PC-9 (cell line): ENCODE data around the gene AMMECR1. TPM values are rescaled to one million over a fixed set of nuclear protein-coding genes. Genes with fewer than 3 reads are reported as not detected.

Source experiments
- BruUV-seq: library from RNA; stranded (reverse); fragments of 400-500 nt; replicated peaks from 2 replicates; lab custom pipeline; 2021; lab: Mats Ljungman, UMichigan
- CTCF ChIA-PET: fragments of 300-600 bp; sonication (Branson Sonifier 250); formaldehyde crosslinking; loops from one replicate; lab custom pipeline; 2022; ENCODE audit warnings: antibody characterized with exemption; lab: Charles Lee
- POLR2A ChIA-PET: fragments of 300-600 bp; sonication (Branson Sonifier 250); formaldehyde crosslinking; loops from one replicate; lab custom pipeline; 2022; ENCODE audit warnings: antibody characterized with exemption; ENCODE audit not compliant: unreplicated experiment; lab: Charles Lee
- DNase-seq, 2 experiments: peaks; one replicate each; pipeline versions ENCODE4 v3.0.0 to v3.0.0-alpha.2; 2015 to 2022; ENCODE audit warnings: mixed read lengths in 1 of 2
- H2AFZ ChIP-seq: fragments of 200-600 bp; sonication (generic); 2 replicates; pipeline ENCODE4 v1.8.1; 2017; ENCODE audit warnings: antibody characterized with exemption
- H3F3A ChIP-seq: fragments of 200-600 bp; sonication (generic); 2 replicates; pipeline ENCODE4 v1.8.1; 2017; ENCODE audit warnings: antibody characterized with exemption, mild to moderate bottlenecking, low read depth; ENCODE audit not compliant: insufficient read depth
- H3K27ac ChIP-seq: fragments of 200-600 bp; sonication (generic); 2 replicates; pipeline ENCODE4 v1.6.1; 2016; ENCODE audit warnings: mixed run types
- H3K27me3 ChIP-seq: fragments of 200-600 bp; sonication (generic); 2 replicates; pipeline ENCODE4 v1.6.1; 2016; ENCODE audit warnings: low read depth, mixed run types; ENCODE audit not compliant: insufficient read depth
- H3K36me3 ChIP-seq: fragments of 200-600 bp; sonication (generic); 2 replicates; pipeline ENCODE4 v1.6.1; 2016; ENCODE audit warnings: low read depth, mixed run types
- H3K4me1 ChIP-seq: fragments of 200-600 bp; sonication (generic); replicated peaks from 2 replicates; pipeline ENCODE4 v1.6.1; 2016; ENCODE audit warnings: mixed run types; ENCODE audit not compliant: insufficient read depth
- H3K4me2 ChIP-seq: fragments of 200-600 bp; sonication (generic); 2 replicates; pipeline ENCODE4 v1.6.1; 2017; ENCODE audit warnings: mixed run types
- H3K4me3 ChIP-seq: fragments of 200-600 bp; sonication (generic); 2 replicates; pipeline ENCODE4 v1.6.1; 2016; ENCODE audit warnings: mixed run types
- H3K79me2 ChIP-seq: fragments of 200-600 bp; sonication (generic); 2 replicates; pipeline ENCODE4 v1.6.1; 2017; ENCODE audit warnings: low read depth, mixed run types
- H3K9me2 ChIP-seq: fragments of 200-600 bp; sonication (generic); 2 replicates; pipeline ENCODE4 v1.8.1; 2017; ENCODE audit warnings: mild to moderate bottlenecking; ENCODE audit not compliant: insufficient read depth
- H3K9me3 ChIP-seq: fragments of 200-600 bp; sonication (generic); 2 replicates; pipeline ENCODE4 v1.8.1; 2016; ENCODE audit warnings: low read depth; ENCODE audit not compliant: insufficient read depth
- H4K20me1 ChIP-seq: fragments of 200-600 bp; sonication (generic); 2 replicates; pipeline ENCODE4 v1.8.1; 2017; ENCODE audit not compliant: insufficient read depth
- EZH2 ChIP-seq: fragments of 200-600 bp; sonication (generic); IDR thresholded peaks from 2 replicates; pipeline ENCODE4 v1.8.0; 2017; ENCODE audit warnings: antibody characterized with exemption, low read depth
- intact Hi-C: fragments of 100-400 bp; cut with micrococcal nuclease; formaldehyde crosslinking; loops from one replicate; pipeline ENCODE4 v1.10.0; 2022; ENCODE audit not compliant: unreplicated experiment
- total RNA-seq: library from RNA; stranded (reverse); gene quantifications from 2 replicates; pipeline ENCODE4 v1.2.3, GENCODE V29; 2021
- TF ChIP-seq, protein P1 (sequence below): fragments of 200-600 bp; sonication (generic); conservative IDR thresholded peaks from 2 replicates; pipeline ENCODE4 v1.6.1; 2017; ENCODE audit warnings: mixed run types, antibody characterized with exemption, mild to moderate bottlenecking, moderate library complexity

The AMMECR1 gene
- total RNA-seq, 1 experiment from 2014 or later, result 35.4 TPM

GRCh38 chrX:110153896-110154295 lies 164.0 kb downstream of the AMMECR1 start:
- Histone ChIP-seq H3K4me1 (no peaks in the 10 kb centered on the region), H3F3A (no peaks in the 10 kb centered on the region), H2AFZ (no peak overlapping the region), H3K36me3 (peaks cover 5% of the 10 kb centered on the region), H3K4me3 (no peak overlapping the region), H3K27ac (no peak overlapping the region), H3K4me2 (no peak overlapping the region), H3K27me3 (no peaks in the 10 kb centered on the region), H3K9me2 (no peaks in the 10 kb centered on the region), H3K79me2 (no peaks in the 10 kb centered on the region), H4K20me1 (no peaks in the 10 kb centered on the region), H3K9me3 (no peaks in the 10 kb centered on the region)
- DNase-seq, result no peak
- CTCF ChIA-PET, result no interaction called here
- POLR2A ChIA-PET, result interaction anchor here (0.7 kb wide), 1 partner anchor 163 kb away, joined by 5 read pairs; no protein-coding TSS in a partner anchor
- BruUV-seq, result no TSS peak
- intact Hi-C loops, result no loop called here
- TF ChIP-seq, protein P1, sequence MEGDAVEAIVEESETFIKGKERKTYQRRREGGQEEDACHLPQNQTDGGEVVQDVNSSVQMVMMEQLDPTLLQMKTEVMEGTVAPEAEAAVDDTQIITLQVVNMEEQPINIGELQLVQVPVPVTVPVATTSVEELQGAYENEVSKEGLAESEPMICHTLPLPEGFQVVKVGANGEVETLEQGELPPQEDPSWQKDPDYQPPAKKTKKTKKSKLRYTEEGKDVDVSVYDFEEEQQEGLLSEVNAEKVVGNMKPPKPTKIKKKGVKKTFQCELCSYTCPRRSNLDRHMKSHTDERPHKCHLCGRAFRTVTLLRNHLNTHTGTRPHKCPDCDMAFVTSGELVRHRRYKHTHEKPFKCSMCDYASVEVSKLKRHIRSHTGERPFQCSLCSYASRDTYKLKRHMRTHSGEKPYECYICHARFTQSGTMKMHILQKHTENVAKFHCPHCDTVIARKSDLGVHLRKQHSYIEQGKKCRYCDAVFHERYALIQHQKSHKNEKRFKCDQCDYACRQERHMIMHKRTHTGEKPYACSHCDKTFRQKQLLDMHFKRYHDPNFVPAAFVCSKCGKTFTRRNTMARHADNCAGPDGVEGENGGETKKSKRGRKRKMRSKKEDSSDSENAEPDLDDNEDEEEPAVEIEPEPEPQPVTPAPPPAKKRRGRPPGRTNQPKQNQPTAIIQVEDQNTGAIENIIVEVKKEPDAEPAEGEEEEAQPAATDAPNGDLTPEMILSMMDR, result no peak
- no peak for TF ChIP-seq EZH2

GRCh38 chrX:110153244-110153643 lies 164.6 kb downstream of the AMMECR1 start:
- no peak for DNase-seq
- Histone ChIP-seq H3K4me1 (no peaks in the 10 kb centered on the region), H4K20me1 (no peaks in the 10 kb centered on the region), H3K36me3 (peaks cover 5% of the 10 kb centered on the region), H3K79me2 (no peaks in the 10 kb centered on the region), H3K9me2 (no peaks in the 10 kb centered on the region), H3K4me3 (no peak overlapping the region), H3K9me3 (no peaks in the 10 kb centered on the region), H3F3A (no peaks in the 10 kb centered on the region), H3K4me2 (no peak overlapping the region), H2AFZ (no peak overlapping the region), H3K27ac (no peak overlapping the region), H3K27me3 (no peaks in the 10 kb centered on the region)
- ChIA-PET POLR2A (interaction anchor here (0.7 kb wide), 1 partner anchor 164 kb away, joined by 5 read pairs; no protein-coding TSS in a partner anchor), CTCF (no interaction called here)
- intact Hi-C loops, result no loop called here
- BruUV-seq, result no TSS peak
- TF ChIP-seq, protein P1, result no peak
- no peak for TF ChIP-seq EZH2

GRCh38 chrX:110146521-110146920 lies 171.4 kb downstream of the AMMECR1 start:
- Histone ChIP-seq H3K79me2 (no peaks in the 10 kb centered on the region), H4K20me1 (no peaks in the 10 kb centered on the region), H2AFZ (no peak overlapping the region), H3K9me3 (no peaks in the 10 kb centered on the region), H3K27ac (no peak overlapping the region), H3K27me3 (no peaks in the 10 kb centered on the region), H3K36me3 (no peaks in the 10 kb centered on the region; the same call in 1 of the 2 replicates), H3K4me3 (no peak overlapping the region), H3K4me2 (no peak overlapping the region), H3F3A (peaks cover 11% of the 10 kb centered on the region), H3K4me1 (no peaks in the 10 kb centered on the region), H3K9me2 (no peaks in the 10 kb centered on the region)
- no TSS peak for BruUV-seq
- DNase-seq, result peak in 1 of 2 experiments; percentile 32
- intact Hi-C loops, result loop anchor here (1.0 to 10.0 kb wide), 6 partner anchors 235 to 659 kb away; no protein-coding TSS in a partner anchor
- CTCF ChIA-PET, result interaction anchor here (0.5 to 1.7 kb wide), 16 partner anchors 9 to 701 kb away, joined by 3 to 8 read pairs (median 4); partner anchors contain the start of genes ACSL4 and TMEM164
- TF ChIP-seq EZH2, result no peak
- TF ChIP-seq, protein P1, result peak; percentile 78
- POLR2A ChIA-PET, result no interaction called here
